Ovary (tissue), 9 donors: ENCODE results near the gene CHL1. TPM values are rescaled to one million over a fixed set of nuclear protein-coding genes. Genes with fewer than 3 reads are reported as not detected.
A peak's percentile ranks its signal among the peaks of the same experiment; 100 is the strongest.

Source experiments
- DNase-seq, 5 donors: peaks; one replicate each; pipeline ENCODE4 v3.0.0-alpha.2; 2019 to 2020
- H3K27ac ChIP-seq, 2 donors: fragments of 200-600 bp; one replicate each; pipeline versions ENCODE4 v1.5.1 to v1.8.0; 2019 to 2022
- H3K27me3 ChIP-seq: fragments of 200-600 bp; one replicate; pipeline ENCODE4 v1.8.0; 2022
- H3K36me3 ChIP-seq: fragments of 200-600 bp; sonication (generic); one replicate; pipeline ENCODE4 v1.5.1; 2019
- H3K4me1 ChIP-seq: one replicate; pipeline ENCODE4 v1.8.1; 2013; ENCODE audit warnings: mild to moderate bottlenecking, moderate library complexity; ENCODE audit not compliant: insufficient read depth
- H3K4me3 ChIP-seq: fragments of 200-600 bp; sonication (generic); one replicate; pipeline ENCODE4 v1.5.1; 2017
- H3K9me3 ChIP-seq, 2 donors: fragments of 200-600 bp in 1 of 2; sonication (generic) in 1 of 2; one replicate each; pipeline versions ENCODE4 v1.5.1 to v1.8.1; 2013 to 2019; ENCODE audit warnings: mild to moderate bottlenecking in 1 of 2, moderate library complexity in 1 of 2
- CTCF ChIP-seq, 3 donors: fragments of 450-650 bp in 2 of 3; fragments of 200-600 bp in 1 of 3; IDR thresholded peaks; one replicate each; pipeline versions ENCODE4 v1.5.1 to v1.8.0; 2016 to 2022; ENCODE audit warnings: antibody characterized with exemption in 3 of 3, mild to moderate bottlenecking in 1 of 3
- EP300 ChIP-seq: sonication (generic); formaldehyde crosslinking; IDR thresholded peaks from one replicate; pipeline ENCODE4 v1.6.1; 2017; ENCODE audit warnings: antibody characterized with exemption
- POLR2A ChIP-seq: fragments of 450-650 bp; IDR thresholded peaks from one replicate; pipeline ENCODE4 v1.6.1; 2017; ENCODE audit warnings: antibody characterized with exemption, mild to moderate bottlenecking, moderate library complexity
- WGBS, 3 donors: extraction: QIAGEN DNeasy Blood & Tissue Kit in 1 of 3; methylation state at CpG; one replicate each; pipeline versions ENCODE4 v1.1.5 to v1.1.7; 2013 to 2017; 5-methylcytosine and 5-hydroxymethylcytosine counted together
- intact Hi-C, 4 donors: fragments of 100-400 bp; cut with DNase I; formaldehyde crosslinking; loops; one replicate each; pipeline versions ENCODE4 v1.11.0 to v1.15.1; 2022 to 2023
- polyA plus RNA-seq, 2 donors: library from polyadenylated mRNA; stranded (reverse); fragments of 200-250 nt in 1 of 2; fragments of 350-450 nt in 1 of 2; fragmentation: Illumina TruSeq in 1 of 2; extraction: RNeasy Lipid Tissue Mini Kit (QIAGEN cat#74804) in 1 of 2; gene quantifications; one replicate each; pipeline ENCODE4 v1.2.3, GENCODE V29; 2013 to 2014
- total RNA-seq, 7 donors: library from RNA; depleted of rRNA in 2 of 7; stranded (reverse); fragments of >200 nt in 2 of 7; fragmentation: NEBNext Ultra II Directional in 3 of 7; extraction: Animal tissue kit (Norgen Biotek cat#: 25700) in 3 of 7; gene quantifications; one replicate each; pipeline versions ENCODE4 v1.1.0 to v1.2.4, GENCODE V29; 2016 to 2023
- donor health status: DM: no; HTN: no; CAD: no; lungs with moderate emphysema.
- donor health status: DM: no; HTN: no; CAD: no.
- donor health status: Bipolar disorder and iron deficiency.
- donor health status: DM: yes; HTN: yes; CAD: no.
- donor health status: DM: no; HTN: no; CAD: no.
- donor health status: DM: yes; HTN: yes; CAD: no.

CHL1 gene
- total and polyA plus RNA-seq, 9 donors, result 20.8 to 101 (median 35.7) TPM

GRCh38 chr3:377158-377561 lies 180.6 kb downstream of the CHL1 start:
- Histone ChIP-seq H3K27ac (no peak overlapping the region), H3K4me1 (peaks cover 7% of the 10 kb centered on the region), H3K27me3 (no peaks in the 10 kb centered on the region), H3K9me3 (no peaks in the 10 kb centered on the region), H3K4me3 (no peak overlapping the region), H3K36me3 (no peaks in the 10 kb centered on the region)
- WGBS, 3 donors, result 39 to 44% (median 41%) methylated on average over 3 of the region's 3 CpGs
- intact Hi-C loops, result no loop called here
- DNase-seq, result no peak
- TF ChIP-seq CTCF (IDR thresholded peaks at IDR 0.05) (peak in 2 of 3 donors; percentile 12 to 24), POLR2A (no peak)

- DNase-seq, result no peak
- Histone ChIP-seq H3K27ac (no peak overlapping the region), H3K4me1 (no peaks in the 10 kb centered on the region), H3K9me3 (no peaks in the 10 kb centered on the region), H3K36me3 (no peaks in the 10 kb centered on the region), H3K27me3 (no peaks in the 10 kb centered on the region), H3K4me3 (no peak overlapping the region)
- TF ChIP-seq EP300 (no peak), CTCF (IDR thresholded peaks at IDR 0.05) (no peak), POLR2A (no peak)
- intact Hi-C loops, result no loop called here
These were observed 184.2 kb downstream of the CHL1 start for GRCh38 chr3:380801-381200.

DNA sequence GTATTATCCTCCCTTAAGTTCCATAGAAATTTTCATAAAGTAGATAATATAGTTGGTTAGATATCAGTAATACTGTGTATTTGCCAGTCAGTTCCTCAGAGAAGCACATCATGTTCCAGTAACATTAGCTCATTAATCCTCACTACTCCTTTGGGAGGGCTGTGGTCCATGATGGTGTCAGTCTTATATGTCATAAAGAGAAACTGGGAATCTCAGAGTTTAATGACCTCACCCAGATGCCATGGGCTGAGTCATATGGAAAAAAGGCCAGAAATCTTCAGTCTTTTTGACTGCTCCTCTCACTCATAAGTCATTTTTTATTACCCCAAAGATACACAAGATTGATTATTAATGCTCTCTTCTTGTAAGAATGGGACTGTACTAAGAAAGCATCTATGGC lies 188.6 kb downstream of the CHL1 start:
- no peak for DNase-seq
- H3K4me3 ChIP-seq, result no peak overlapping the region
- TF ChIP-seq POLR2A (no peak), EP300 (no peak), CTCF (IDR thresholded peaks at IDR 0.05) (no peak)
- H3K9me3 ChIP-seq, result no peaks in the 10 kb centered on the region
- H3K27me3 ChIP-seq, result no peaks in the 10 kb centered on the region
- H3K4me1 ChIP-seq, result no peaks in the 10 kb centered on the region
- no peaks in the 10 kb centered on the region for H3K36me3 ChIP-seq
- intact Hi-C loops, result no loop called here
- H3K27ac ChIP-seq, result no peak overlapping the region

GRCh38 chr3:394775-395174 lies 198.2 kb downstream of the CHL1 start:
- no peak overlapping the region for H3K4me3 ChIP-seq
- WGBS, 3 donors, result 44 to 69% (median 60%) methylated on average over 4 of the region's 4 CpGs
- intact Hi-C loops, result no loop called here

More at GRCh38 chr3:394775-395174, 198.2 kb downstream of the CHL1 start:
- Histone ChIP-seq H3K4me1 (no peaks in the 10 kb centered on the region), H3K27ac (no peak overlapping the region), H3K9me3 (no peaks in the 10 kb centered on the region), H3K27me3 (no peaks in the 10 kb centered on the region), H3K36me3 (no peaks in the 10 kb centered on the region)
- TF ChIP-seq POLR2A (no peak), EP300 (no peak), CTCF (IDR thresholded peaks at IDR 0.05) (no peak)
- DNase-seq, result no peak
